A673 (cell line): ENCODE results near the gene CCDC122. TPM values are rescaled to one million over a fixed set of nuclear protein-coding genes. Genes with fewer than 3 reads are reported as not detected.

ENCODE experiments used
- BruUV-seq: library from RNA; stranded (reverse); fragments of 400-500 nt; replicated peaks from 2 replicates; lab custom pipeline; 2021; lab: Mats Ljungman, UMichigan
- CTCF ChIA-PET: fragments of 300-600 bp; sonication (Branson Sonifier 250); formaldehyde crosslinking; loops from one replicate; lab custom pipeline; 2022; ENCODE audit warnings: antibody characterized with exemption; lab: Charles Lee
- POLR2A ChIA-PET: fragments of 300-600 bp; sonication (Branson Sonifier 250); formaldehyde crosslinking; loops from one replicate; lab custom pipeline; 2022; ENCODE audit warnings: antibody characterized with exemption; ENCODE audit not compliant: low non-redundant PET; lab: Charles Lee
- DNase-seq: peaks from one replicate; pipeline ENCODE4 v3.0.0-alpha.2; 2015; ENCODE audit warnings: low spot score
- H3K27ac ChIP-seq: fragments of 200-600 bp; sonication (generic); 2 replicates; pipeline ENCODE4 v1.5.1; 2016; ENCODE audit warnings: mixed run types, low read depth, mild to moderate bottlenecking, mixed read lengths, antibody characterized with exemption, low read length; ENCODE audit not compliant: poor library complexity, severe bottlenecking
- H3K27me3 ChIP-seq: fragments of 200-600 bp; sonication (generic); replicated peaks from 2 replicates; pipeline ENCODE4 v1.6.1; 2017; ENCODE audit warnings: mixed run types, low read depth, mild to moderate bottlenecking, mixed read lengths, antibody characterized with exemption, low read length; ENCODE audit not compliant: insufficient read depth, poor library complexity
- H3K36me3 ChIP-seq: fragments of 200-600 bp; sonication (generic); 2 replicates; pipeline ENCODE4 v1.6.1; 2016; ENCODE audit warnings: mixed run types, mild to moderate bottlenecking, mixed read lengths, antibody characterized with exemption, low read length; ENCODE audit not compliant: insufficient read depth, poor library complexity, severe bottlenecking
- H3K4me1 ChIP-seq: fragments of 200-600 bp; sonication (generic); 2 replicates; pipeline ENCODE4 v1.6.1; 2017; ENCODE audit warnings: mixed run types, mild to moderate bottlenecking, mixed read lengths, antibody characterized with exemption, low read length; ENCODE audit not compliant: insufficient read depth, poor library complexity, severe bottlenecking
- H3K4me3 ChIP-seq: fragments of 200-600 bp; sonication (generic); 2 replicates; pipeline ENCODE4 v1.5.1; 2016; ENCODE audit warnings: low read depth, mixed run types, mild to moderate bottlenecking, mixed read lengths, low read length; ENCODE audit not compliant: poor library complexity, severe bottlenecking
- H3K9me3 ChIP-seq: fragments of 200-600 bp; sonication (generic); 2 replicates; pipeline ENCODE4 v1.6.1; 2016; ENCODE audit warnings: mixed run types, low read depth, mild to moderate bottlenecking, mixed read lengths, antibody characterized with exemption, low read length; ENCODE audit not compliant: poor library complexity, severe bottlenecking
- EZH2 ChIP-seq: fragments of 200-600 bp; sonication (generic); IDR thresholded peaks from 2 replicates; pipeline ENCODE4 v1.6.1; 2017; ENCODE audit warnings: borderline replicate concordance, low read depth, mild to moderate bottlenecking, mixed read lengths, antibody characterized with exemption, low read length; ENCODE audit not compliant: poor library complexity, severe bottlenecking
- intact Hi-C: fragments of 100-400 bp; cut with micrococcal nuclease; formaldehyde crosslinking; loops from one replicate; pipeline ENCODE4 v1.10.0; 2022; ENCODE audit not compliant: unreplicated experiment
- total RNA-seq: library from RNA; stranded (reverse); gene quantifications from 2 replicates; pipeline ENCODE4 v1.2.3, GENCODE V29; 2021
- TF ChIP-seq, protein P1 (sequence below): fragments of 300-800, 200-600 bp; sonication (generic); conservative IDR thresholded peaks from 2 replicates; pipeline ENCODE4 v1.5.1; 2017; ENCODE audit warnings: low read depth, mild to moderate bottlenecking, antibody characterized with exemption, low read length, moderate library complexity, mixed read lengths

CCDC122 gene
- total RNA-seq, 1 experiment from 2014 or later: 2.6 TPM

DNA sequence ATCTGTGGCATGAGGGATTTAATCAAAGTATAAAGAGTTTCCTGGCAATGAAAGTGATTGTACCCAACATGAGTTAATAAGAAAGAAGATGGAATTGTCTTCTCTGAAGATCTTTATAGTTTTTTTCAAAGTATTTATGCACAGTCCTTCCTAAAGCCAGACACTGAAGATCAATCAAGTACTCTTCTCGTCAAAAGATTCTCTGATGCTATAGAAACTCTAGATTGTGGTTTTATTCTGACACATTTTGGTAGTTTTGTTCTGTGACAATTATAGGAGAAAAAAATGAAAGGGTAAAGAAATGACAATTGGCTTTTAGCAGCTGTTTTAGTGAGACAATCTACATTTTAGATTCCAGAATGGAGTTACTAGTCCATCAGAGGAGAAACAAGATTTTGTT, 82.4 kb downstream of the CCDC122 start:
- H3K27me3 ChIP-seq: no peaks in the 10 kb centered on the region
- BruUV-seq: no TSS peak
- POLR2A ChIA-PET: no interaction called here
- TF ChIP-seq, protein P1, sequence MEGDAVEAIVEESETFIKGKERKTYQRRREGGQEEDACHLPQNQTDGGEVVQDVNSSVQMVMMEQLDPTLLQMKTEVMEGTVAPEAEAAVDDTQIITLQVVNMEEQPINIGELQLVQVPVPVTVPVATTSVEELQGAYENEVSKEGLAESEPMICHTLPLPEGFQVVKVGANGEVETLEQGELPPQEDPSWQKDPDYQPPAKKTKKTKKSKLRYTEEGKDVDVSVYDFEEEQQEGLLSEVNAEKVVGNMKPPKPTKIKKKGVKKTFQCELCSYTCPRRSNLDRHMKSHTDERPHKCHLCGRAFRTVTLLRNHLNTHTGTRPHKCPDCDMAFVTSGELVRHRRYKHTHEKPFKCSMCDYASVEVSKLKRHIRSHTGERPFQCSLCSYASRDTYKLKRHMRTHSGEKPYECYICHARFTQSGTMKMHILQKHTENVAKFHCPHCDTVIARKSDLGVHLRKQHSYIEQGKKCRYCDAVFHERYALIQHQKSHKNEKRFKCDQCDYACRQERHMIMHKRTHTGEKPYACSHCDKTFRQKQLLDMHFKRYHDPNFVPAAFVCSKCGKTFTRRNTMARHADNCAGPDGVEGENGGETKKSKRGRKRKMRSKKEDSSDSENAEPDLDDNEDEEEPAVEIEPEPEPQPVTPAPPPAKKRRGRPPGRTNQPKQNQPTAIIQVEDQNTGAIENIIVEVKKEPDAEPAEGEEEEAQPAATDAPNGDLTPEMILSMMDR: no peak
- TF ChIP-seq EZH2: no peak
- no peaks in the 10 kb centered on the region for H3K9me3 ChIP-seq
- H3K4me1 ChIP-seq: no peaks in the 10 kb centered on the region
- no peaks in the 10 kb centered on the region for H3K36me3 ChIP-seq
- no peak for DNase-seq
- no peak overlapping the region for H3K27ac ChIP-seq
- CTCF ChIA-PET: no interaction called here
- intact Hi-C loops: no loop called here
- no peak overlapping the region for H3K4me3 ChIP-seq

DNA sequence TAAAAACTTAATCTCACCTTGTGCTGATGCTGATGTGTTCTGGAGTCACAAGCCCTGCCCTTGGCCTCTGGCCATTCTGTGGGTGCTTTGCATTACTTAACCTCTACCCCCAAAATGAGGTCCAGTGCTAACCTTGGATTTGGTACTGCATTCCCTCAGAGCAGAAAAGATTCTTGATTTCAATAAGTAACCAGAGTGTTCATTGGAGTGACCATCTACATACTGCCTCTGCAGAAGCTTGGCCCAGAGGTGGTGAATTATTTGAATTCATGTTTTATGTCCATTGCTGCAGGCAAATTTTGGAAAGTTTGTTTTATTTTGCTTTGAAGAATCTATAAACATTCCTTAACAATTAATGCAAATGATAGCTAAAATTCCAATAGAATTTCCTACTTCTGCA, 85.1 kb downstream of the CCDC122 start:
- H3K36me3 ChIP-seq: no peaks in the 10 kb centered on the region
- no TSS peak for BruUV-seq
- no peak for DNase-seq
- no peaks in the 10 kb centered on the region for H3K27me3 ChIP-seq
- H3K27ac ChIP-seq: no peak overlapping the region
- ChIA-PET CTCF (no interaction called here), POLR2A (no interaction called here)
- no peaks in the 10 kb centered on the region for H3K4me1 ChIP-seq
- no peaks in the 10 kb centered on the region for H3K9me3 ChIP-seq
- intact Hi-C loops: no loop called here
- TF ChIP-seq, protein P1: no peak
- no peak overlapping the region for H3K4me3 ChIP-seq

DNA sequence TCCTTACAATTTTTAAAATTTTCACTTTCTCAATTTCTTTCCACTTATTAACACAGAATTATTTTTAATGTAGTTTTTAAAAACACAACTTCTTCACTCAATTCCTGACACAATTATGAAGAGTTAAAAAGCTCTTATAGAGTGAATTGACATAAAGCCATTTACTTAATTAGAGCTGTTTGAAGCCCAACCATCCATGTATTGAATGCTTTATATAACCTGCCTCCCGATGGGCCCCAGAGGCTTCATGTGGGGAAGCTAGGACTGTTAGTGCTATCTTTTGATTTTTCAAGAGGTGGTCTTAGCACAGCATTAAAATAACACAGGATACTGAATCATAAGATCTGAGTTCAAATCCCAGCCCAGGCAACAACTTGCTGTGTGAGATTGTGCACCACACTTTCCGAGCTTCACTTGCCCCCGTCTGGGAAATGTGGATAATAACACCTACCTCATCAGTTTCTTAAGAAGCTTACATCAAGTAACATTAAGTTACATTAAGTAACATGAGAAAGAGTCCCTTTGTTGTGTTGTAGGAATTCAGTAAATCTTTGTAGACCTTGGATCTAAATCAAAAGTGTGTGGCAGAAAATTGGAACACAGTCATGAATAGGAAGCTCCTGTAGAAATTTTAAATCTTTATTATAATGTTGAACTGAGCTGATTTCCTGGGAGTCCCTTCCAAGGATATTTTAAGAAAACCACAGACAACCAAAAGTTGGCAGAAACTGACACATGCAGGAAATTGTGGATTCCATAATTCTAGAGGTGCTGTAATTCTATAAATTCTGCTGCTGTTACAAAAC, 87.3 kb downstream of the CCDC122 start:
- no peak for TF ChIP-seq EZH2
- TF ChIP-seq, protein P1: 0 out of 2 replicates have a peak, but pooled peaks have one; percentile 12
- BruUV-seq: no TSS peak
- ChIA-PET CTCF (interaction anchor here (1.3 kb wide), 1 partner anchor 489 kb away, joined by 3 read pairs; no protein-coding TSS in a partner anchor), POLR2A (interaction anchor here (0.7 kb wide), 1 partner anchor 605 kb away, joined by 3 read pairs; no protein-coding TSS in a partner anchor)
- peak; percentile 64 for DNase-seq
- intact Hi-C loops: no loop called here
- Histone ChIP-seq H3K36me3 (no peaks in the 10 kb centered on the region), H3K4me3 (no peak overlapping the region), H3K27me3 (no peaks in the 10 kb centered on the region), H3K9me3 (no peaks in the 10 kb centered on the region), H3K27ac (no peak overlapping the region), H3K4me1 (peaks cover 4% of the 10 kb centered on the region)
